Measurements from ENCODE around the gene ICE2. TPM values are rescaled to one million over a fixed set of nuclear protein-coding genes. Genes with fewer than 3 reads are reported as not detected.
A peak's percentile ranks its signal among the peaks of the same experiment; 100 is the strongest.

The ICE2 gene
- total RNA-seq, 3 donors from 2014 or later (not counting 1 experiment from before 2014, with no cell fraction given): 21.7 to 36.7 (median 32.9) TPM

GRCh38 chr15:60395276-60396011, 83.5 kb downstream of the ICE2 start:
- TF ChIP-seq CTCF (IDR thresholded peaks at IDR 0.05): no peak
- Mint-ChIP-seq H3K4me3 (peak overlapping the region; percentile 84), H3K9me3 (peaks cover 0 to 3% of the 10 kb centered on the region in 2 donors), H3K27ac (peak overlapping the region in 1 of 2 donors; percentile 93), H3K27me3 (ENCODE audit: low read depth in 2 of 2) (no peaks in the 10 kb centered on the region), H3K36me3 (no peaks in the 10 kb centered on the region), H3K4me1 (peaks cover 54 to 72% of the 10 kb centered on the region in 2 donors)
- no peaks in the 10 kb centered on the region for H3K27me3 ChIP-seq (ENCODE audit: control insufficient read depth, insufficient read depth, low read length)
- no peak overlapping the region for H3K27ac ChIP-seq (ENCODE audit: low read length)
- no peaks in the 10 kb centered on the region for H3K9me3 ChIP-seq (ENCODE audit: control insufficient read depth, insufficient read depth, low read length)
- ATAC-seq (no peak), DNase-seq (no peak)
- H3K4me1 ChIP-seq (ENCODE audit: control insufficient read depth, insufficient read depth, low read length): peaks cover 30% of the 10 kb centered on the region
- no peaks in the 10 kb centered on the region for H3K36me3 ChIP-seq (ENCODE audit: control insufficient read depth, insufficient read depth, low read length)
- intact Hi-C loops (cut with micrococcal nuclease): loop anchor here (5.0 kb wide), 2 partner anchors 187 to 447 kb away; no protein-coding TSS in a partner anchor
- H3K4me3 ChIP-seq (ENCODE audit: low read length): no peak overlapping the region
- 87% methylated on average over 9 of the region's 9 CpGs for WGBS (ENCODE audit: insufficient coverage)

DNA sequence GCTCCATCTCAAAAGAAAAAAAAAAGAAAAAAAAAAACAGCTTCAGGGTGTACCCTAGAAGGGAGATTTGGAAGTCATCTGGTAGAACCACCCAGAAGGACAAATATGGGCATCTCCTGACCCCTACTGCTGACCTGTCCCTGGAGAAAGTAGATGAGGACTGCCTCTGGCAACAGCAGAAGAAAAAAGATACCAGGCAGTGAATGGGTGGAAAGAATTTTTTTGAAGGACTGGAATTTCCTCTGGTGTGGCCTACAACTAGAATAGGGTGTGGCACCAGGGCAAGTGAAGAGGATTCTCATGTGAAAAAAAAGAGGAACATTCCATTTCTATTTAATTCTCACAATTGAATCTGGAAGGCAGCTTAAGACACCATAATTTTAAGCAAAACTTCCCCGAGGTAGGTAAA, 84.2 kb downstream of the ICE2 start:
- H3K27ac Mint-ChIP-seq: peak overlapping the region in 1 of 2 donors; percentile 42
- H3K4me3 ChIP-seq (ENCODE audit: low read length): no peak overlapping the region
- peaks cover 31% of the 10 kb centered on the region for H3K4me1 ChIP-seq (ENCODE audit: control insufficient read depth, insufficient read depth, low read length)

GRCh38 chr15:60392986-60393790, 85.8 kb downstream of the ICE2 start:
- no peaks in the 10 kb centered on the region for H3K36me3 ChIP-seq (ENCODE audit: control insufficient read depth, insufficient read depth, low read length)
- H3K9me3 ChIP-seq (ENCODE audit: control insufficient read depth, insufficient read depth, low read length): no peaks in the 10 kb centered on the region
- no peak for ATAC-seq
- TF ChIP-seq CTCF (IDR thresholded peaks at IDR 0.05): no peak
- WGBS (ENCODE audit: insufficient coverage): 92% methylated on average over 8 of the region's 9 CpGs
- peak overlapping the region; percentile 14 for H3K27ac ChIP-seq (ENCODE audit: low read length)
- H3K4me3 Mint-ChIP-seq: no peak overlapping the region
- H3K27ac Mint-ChIP-seq: peak overlapping the region; percentile 22 to 29
- no peaks in the 10 kb centered on the region for H3K27me3 ChIP-seq (ENCODE audit: control insufficient read depth, insufficient read depth, low read length)
- intact Hi-C loops (cut with micrococcal nuclease): no loop called here
- DNase-seq: no peak
- H3K36me3 Mint-ChIP-seq: no peaks in the 10 kb centered on the region
- H3K4me1 ChIP-seq (ENCODE audit: control insufficient read depth, insufficient read depth, low read length): peaks cover 35% of the 10 kb centered on the region
- no peak overlapping the region for H3K4me3 ChIP-seq (ENCODE audit: low read length)
- H3K9me3 Mint-ChIP-seq: no peaks in the 10 kb centered on the region
- no peaks in the 10 kb centered on the region for H3K27me3 Mint-ChIP-seq (ENCODE audit: low read depth in 2 of 2)
- H3K4me1 Mint-ChIP-seq: peaks cover 56 to 76% of the 10 kb centered on the region in 2 donors

More for the DNA sequence above, 84.2 kb downstream of the ICE2 start:
- no peak overlapping the region for H3K27ac ChIP-seq (ENCODE audit: low read length)
- no peaks in the 10 kb centered on the region for H3K36me3 ChIP-seq (ENCODE audit: control insufficient read depth, insufficient read depth, low read length)
- Mint-ChIP-seq H3K4me3 (no peak overlapping the region), H3K36me3 (no peaks in the 10 kb centered on the region), H3K4me1 (peaks cover 56 to 77% of the 10 kb centered on the region in 2 donors), H3K27me3 (ENCODE audit: low read depth in 2 of 2) (no peaks in the 10 kb centered on the region), H3K9me3 (peaks cover 0 to 3% of the 10 kb centered on the region in 2 donors)
- H3K9me3 ChIP-seq (ENCODE audit: control insufficient read depth, insufficient read depth, low read length): no peaks in the 10 kb centered on the region
- H3K27me3 ChIP-seq (ENCODE audit: control insufficient read depth, insufficient read depth, low read length): no peaks in the 10 kb centered on the region
- TF ChIP-seq CTCF (IDR thresholded peaks at IDR 0.05): no peak
- no peak for DNase-seq
- no peak for ATAC-seq
- intact Hi-C loops (cut with micrococcal nuclease): loop anchor here (5.0 kb wide), 2 partner anchors 188 to 448 kb away; no protein-coding TSS in a partner anchor
- no CpG with 5 or more reads among the region's 1 CpG for WGBS (ENCODE audit: insufficient coverage)

Data from natural killer cell (primary cell).